NCI-H2029 treated with DMSO at 0.1 percent for 48 hours (cell line): ENCODE results near the gene RSF1.
A peak's percentile ranks its signal among the peaks of the same experiment; 100 is the strongest.
"Not testable (repeated sequence)": the region's sequence is repeated elsewhere in the genome, so short reads cannot be mapped to it uniquely, and the experiment has no call there.

Experiments
- DNase-seq: peaks from one replicate; lab custom pipeline; 2025; lab: John Stamatoyannopoulos, UW

Gene RSF1, protein sequence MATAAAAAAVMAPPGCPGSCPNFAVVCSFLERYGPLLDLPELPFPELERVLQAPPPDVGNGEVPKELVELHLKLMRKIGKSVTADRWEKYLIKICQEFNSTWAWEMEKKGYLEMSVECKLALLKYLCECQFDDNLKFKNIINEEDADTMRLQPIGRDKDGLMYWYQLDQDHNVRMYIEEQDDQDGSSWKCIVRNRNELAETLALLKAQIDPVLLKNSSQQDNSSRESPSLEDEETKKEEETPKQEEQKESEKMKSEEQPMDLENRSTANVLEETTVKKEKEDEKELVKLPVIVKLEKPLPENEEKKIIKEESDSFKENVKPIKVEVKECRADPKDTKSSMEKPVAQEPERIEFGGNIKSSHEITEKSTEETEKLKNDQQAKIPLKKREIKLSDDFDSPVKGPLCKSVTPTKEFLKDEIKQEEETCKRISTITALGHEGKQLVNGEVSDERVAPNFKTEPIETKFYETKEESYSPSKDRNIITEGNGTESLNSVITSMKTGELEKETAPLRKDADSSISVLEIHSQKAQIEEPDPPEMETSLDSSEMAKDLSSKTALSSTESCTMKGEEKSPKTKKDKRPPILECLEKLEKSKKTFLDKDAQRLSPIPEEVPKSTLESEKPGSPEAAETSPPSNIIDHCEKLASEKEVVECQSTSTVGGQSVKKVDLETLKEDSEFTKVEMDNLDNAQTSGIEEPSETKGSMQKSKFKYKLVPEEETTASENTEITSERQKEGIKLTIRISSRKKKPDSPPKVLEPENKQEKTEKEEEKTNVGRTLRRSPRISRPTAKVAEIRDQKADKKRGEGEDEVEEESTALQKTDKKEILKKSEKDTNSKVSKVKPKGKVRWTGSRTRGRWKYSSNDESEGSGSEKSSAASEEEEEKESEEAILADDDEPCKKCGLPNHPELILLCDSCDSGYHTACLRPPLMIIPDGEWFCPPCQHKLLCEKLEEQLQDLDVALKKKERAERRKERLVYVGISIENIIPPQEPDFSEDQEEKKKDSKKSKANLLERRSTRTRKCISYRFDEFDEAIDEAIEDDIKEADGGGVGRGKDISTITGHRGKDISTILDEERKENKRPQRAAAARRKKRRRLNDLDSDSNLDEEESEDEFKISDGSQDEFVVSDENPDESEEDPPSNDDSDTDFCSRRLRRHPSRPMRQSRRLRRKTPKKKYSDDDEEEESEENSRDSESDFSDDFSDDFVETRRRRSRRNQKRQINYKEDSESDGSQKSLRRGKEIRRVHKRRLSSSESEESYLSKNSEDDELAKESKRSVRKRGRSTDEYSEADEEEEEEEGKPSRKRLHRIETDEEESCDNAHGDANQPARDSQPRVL (N-terminal part only)

DNA sequence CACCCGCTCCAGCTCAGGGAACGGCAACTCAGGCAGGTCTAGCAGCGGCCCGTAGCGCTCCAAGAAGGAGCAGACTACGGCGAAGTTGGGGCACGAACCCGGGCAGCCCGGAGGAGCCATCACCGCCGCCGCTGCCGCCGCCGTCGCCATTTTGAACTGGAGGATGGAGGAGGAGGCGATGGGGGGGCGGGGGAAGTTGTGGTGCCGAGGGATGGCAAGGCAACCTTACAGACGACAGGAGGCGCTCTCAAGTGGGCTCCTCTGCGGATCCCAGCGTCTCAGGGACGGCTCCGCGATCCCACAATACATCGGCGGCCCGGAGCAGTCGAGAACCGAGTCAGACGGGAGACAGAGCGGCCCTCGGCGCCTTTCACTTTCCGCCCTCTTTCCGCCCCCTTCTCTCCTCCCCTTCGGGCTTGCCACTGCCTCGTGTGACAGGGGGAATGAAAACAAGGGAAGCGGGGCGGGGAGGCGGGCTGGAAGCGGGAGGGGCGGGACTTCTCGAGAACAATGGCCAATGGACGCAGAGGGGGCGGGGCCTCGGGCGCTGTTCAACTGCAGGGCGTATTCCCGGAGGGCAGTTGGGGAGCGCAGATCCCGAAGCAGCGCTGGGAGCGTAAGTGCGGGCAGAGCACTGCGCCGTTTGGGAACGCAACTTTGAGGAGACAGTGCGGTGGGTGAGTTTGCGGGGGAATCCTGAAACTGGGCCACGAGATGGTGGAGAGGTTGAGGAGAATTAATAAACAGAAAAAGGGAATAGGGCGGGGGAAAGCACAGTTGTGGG, at the start of gene RSF1, which contains the start of gene AAMDC:
TSS of gene RSF1 (minus strand) at position 158 of the 784 bp plus-strand sequence. CDS start at position 150, 8 bp downstream.
TSS of gene AAMDC (plus strand) at position 580 of the 784 bp plus-strand sequence. CDS start 21,353 bp downstream, outside the sequence.
- peak; percentile 93 for DNase-seq

DNA sequence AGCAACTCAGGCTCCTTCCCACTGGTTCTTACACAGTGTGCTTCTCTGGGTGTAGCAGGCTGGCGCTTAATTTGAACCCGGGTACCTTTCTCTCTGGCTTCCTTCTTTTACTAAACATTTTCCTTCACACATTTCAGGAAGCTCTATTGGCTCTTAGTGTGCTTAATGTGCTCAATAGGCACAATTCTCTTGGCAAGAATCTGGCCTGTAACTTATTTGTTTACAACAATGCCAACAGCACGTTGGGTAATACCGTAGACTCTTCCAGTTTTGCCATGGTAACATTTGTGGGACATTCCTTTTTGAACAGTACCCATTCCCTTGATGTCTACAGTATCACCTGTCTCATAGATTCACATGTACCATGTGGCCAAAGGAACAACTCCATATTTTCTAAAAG, 48.2 kb upstream of the RSF1 start:
- DNase-seq, result no peak

DNA sequence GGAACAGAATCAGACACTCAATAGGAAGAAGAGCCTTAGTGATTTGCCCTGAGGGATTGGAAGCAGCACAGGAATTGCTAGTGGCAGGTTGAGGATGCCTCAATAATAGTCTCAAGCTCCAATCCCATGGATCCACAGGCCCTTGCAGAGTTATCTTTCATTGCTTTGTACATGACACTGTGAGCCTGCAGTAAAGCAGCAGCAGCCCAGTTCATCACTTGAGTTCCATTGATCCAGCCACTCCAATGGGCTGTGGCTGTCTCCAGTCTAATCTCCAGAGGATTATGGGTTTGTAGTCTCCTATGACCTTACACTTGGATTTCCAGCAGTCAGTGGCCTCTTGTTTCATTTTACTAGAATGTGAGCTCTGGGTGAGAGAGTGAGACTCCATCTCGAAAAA, 45.8 kb upstream of the RSF1 start:
- no peak for DNase-seq

DNA sequence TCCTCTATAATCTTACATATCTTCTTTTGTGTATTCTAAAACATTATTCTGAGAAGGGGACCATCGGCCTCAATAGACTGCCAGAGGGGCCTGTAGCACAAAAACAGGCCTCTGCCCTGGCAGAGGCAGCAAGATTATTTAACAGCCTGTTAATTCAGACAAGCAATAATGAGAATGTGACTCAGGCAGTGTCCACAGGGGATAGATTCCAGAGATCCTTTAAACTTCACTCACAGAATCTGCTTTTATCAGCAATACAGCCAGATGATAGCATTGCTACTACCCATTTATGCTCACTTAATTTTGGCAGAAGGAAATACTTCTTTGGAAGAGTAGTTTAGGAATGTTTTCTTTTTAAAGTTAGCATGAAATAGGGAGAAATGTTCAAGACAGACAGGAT, 45.3 kb upstream of the RSF1 start:
- no peak for DNase-seq

DNA sequence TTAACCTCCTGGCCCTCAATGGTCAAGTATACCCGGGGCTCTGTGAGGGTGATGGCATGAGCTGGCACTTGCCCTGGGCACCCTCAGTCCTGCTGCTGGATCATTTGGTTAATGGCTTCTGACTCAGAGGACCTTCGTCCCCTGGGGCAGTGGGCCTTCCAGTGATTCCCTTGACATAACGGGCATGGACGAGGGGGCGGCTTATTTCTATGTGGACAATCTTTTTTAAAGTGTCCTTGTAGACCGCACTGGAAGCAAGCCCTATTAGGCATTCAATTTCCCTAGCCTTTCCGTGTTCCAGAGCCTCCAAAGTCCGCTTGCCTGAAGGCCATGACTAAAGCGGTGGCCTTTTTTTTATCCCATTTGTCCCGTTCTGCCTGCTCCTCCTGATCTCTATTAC, 40.9 kb upstream of the RSF1 start:
- DNase-seq, result not testable (repeated sequence)

DNA sequence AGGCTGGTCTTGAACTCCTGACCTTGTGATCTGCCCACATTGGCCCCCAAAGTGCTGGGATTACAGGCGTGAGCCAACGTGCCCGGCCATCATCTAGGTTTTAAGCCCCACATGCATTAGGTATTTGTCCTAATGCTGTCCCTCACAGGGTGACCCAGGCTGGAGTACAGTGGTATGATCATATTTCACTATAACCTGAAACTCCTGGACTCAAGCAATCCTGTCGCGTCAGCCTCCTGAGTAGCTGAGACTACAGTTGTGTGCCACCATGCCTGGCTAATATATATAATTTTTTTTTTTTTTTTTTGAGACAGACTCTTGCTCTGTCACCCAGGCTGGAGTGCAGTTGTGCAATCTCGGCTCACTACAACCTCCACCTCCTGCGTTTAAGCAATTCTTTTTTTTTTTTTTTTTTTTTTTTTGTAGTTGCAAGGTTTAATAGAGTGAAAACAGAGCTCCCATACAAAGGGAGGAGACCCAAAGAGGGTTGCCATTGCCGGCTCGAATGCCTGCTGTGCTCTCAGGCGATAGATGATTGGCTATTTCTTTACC, 37.5 kb upstream of the RSF1 start:
- DNase-seq, result not testable (repeated sequence)

DNA sequence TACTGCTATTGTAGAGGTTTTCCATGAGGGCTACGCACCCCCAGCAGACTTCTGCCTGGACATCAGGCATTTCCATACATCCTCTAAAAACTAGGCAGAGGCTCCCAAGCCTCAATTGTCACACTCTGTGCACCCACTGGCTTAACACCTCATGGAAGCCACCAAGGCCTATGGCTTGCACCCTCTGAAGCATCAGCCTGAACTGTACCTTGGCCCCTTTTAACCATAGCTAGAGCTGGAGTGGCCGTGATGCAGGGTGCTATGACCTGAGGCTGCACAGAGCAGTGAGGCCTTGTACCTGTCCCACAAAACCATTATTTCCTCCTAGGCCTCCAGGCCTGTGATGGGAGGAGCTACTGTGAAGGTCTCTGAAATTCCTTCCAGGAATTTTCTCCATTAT, 34.3 kb upstream of the RSF1 start:
- DNase-seq, result no peak

DNA sequence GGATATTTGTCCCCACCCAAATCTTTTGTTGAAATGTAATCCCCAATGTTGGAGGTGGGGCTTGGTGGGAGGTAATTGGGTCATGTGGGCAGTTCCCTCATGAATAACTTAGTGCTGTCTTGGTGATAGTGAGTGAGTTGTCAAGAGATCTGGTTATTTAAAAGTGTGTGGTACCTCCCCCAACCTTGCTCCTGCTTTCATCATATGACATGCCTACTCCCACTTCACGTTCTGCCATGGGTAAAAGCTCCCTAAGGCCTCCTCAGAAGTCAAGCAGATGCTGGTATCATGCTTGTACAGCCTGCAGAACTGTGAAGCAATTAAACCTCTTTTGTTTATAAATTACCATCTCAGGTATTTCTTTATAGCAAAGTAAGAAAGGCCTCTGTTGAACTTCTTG, 31.0 kb upstream of the RSF1 start:
- DNase-seq, result no peak

DNA sequence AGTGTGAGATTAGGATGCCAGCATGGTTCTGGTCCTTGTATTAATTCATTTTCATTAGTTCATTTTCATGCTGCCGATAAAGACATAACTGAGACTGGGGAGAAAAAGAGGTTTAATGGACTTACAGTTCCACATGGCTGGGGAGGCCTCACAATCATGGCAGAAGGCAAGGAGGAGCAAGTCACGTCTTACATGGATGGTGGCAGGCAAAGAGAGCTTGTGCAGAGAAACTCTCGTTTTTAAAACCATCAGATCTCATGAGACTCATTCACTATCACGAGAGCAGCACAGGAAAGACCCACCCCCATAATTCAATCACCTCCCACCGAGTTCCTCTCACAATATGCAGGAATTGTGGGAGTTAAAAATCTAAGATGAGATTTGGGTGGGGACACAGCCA, 23.2 kb upstream of the RSF1 start:
- not testable (repeated sequence) for DNase-seq

DNA sequence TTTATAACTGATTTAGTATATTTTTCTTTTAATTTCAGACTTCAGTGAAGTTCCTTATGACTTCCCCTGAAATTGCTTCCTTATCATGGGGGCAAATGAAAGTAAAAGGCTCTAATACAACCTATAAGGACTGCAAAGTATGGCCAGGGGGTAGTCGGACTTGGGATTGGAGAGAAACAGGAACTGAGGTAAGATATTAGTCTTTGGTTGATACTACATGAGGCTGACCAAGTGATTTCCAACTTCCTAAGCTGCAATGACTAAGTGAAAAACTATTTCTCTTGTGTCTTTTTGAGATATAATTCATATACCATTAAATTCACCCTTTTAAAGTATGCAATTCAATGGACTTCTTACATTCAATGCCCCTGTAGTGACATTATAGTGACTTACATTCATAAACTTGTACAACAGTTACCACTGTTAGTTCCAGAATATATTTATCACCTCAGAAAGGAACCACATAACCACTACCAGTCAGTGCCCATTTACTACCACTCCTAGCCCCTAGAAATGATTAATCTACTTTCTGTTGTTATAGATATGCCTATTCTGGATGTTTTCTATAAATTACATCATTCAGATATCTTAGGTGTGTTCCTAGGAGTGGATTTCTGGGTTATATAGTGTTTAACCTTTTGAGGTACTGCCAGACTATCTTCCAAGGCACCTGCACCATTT, 22.1 kb upstream of the RSF1 start:
- DNase-seq, result no peak

DNA sequence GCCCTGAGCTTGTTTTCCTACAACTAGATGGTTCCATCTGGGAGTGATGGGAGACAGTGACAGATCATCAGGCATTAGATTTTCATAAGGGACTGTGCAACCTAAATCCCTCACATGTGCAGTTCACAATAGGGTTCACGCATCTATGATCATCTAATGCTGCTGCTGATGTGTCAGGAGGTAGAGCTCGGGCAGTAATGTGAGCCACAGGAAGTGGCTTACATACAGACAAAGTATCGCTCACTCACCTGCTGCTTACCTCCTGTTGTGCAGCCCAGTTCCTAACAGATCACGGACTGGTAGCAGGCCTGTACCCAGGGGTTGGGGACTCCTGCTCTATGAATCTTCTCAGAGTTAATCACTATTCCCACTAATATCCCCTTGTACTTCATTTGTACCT, 12.8 kb upstream of the RSF1 start:
- no peak for DNase-seq

DNA sequence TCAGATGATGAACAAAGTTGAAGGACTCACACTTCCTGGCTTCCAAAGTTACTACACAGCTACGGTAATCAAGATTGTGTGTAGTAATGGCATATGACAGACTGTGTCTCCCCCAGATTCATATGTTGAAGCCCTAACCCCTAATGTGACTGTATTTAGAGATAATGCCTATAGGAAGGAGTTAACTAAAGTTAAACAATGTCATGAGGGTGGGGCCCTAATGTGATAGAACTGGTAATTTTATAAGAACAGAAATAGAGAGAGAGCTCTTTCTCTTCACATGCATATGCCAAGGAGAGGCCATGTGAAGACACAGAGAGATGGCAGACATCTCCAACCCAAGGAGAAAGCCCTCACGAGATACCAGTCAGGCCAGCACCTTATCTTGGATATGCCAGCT, 8.4 kb upstream of the RSF1 start:
- no peak for DNase-seq

DNA sequence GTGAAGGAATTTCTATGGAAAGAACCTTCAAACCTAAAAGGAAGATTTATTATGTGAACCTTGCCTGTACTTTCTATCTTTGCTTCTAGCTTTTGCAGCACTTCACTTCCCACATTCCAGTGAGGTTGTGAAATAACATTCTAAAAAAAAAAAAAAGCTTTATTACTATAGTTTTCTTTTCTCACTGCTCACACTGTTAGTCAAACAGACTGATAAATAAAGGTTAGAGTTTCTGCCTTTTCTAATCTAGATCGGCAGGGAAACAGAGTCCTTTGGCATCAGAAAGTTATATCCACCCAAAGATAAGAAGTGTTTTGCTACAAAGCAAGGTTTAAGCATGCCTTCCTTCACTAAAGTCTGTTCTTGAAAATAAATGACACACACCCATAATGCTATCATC, 3.3 kb upstream of the RSF1 start:
- DNase-seq, result no peak

DNA sequence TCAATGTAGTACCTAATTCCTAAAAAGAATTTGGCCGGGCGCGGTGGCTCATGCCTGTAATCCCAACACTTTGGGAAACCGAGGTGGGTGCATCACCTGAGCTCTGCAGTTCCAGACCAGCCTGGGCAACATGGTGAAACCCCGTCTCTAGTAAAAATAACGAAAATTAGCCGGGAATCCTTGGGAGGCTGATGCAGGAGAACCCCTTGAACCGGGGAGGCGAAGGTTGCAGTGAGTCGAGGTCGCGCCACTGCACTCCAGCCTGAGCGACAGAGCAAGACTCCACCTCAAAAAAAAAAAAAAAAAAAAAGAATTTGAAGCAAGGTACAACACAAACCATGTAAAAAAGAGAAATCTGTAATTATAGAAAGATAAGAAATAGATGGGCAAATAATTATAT, 1.6 kb upstream of the RSF1 start:
- not testable (repeated sequence) for DNase-seq

DNA sequence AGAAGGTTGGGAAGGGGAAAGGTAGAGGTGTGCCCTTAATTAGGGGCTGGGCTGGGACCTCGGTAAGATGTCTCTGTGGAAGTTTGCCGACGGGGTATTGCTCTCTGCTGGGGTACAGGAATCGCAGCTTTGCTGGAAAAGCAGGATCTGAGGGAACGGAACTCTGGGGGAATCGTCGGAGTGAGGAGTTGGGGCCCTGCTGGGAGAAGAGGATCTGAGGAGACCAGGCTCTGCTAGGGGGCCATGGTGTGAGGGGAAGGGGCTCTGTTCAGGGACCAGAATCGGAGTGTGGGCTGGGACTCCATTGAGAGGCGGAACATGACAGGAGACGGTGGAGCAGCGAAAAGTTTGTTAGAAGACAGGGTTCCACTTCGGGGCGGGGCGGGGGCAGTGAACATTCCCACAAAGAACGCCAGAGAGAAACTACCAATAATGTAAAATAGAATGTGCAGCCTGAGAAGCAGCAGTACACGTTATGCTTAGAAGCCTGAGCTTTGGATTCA, 878 bp upstream of the RSF1 start:
- peak; percentile 27 for DNase-seq

DNA sequence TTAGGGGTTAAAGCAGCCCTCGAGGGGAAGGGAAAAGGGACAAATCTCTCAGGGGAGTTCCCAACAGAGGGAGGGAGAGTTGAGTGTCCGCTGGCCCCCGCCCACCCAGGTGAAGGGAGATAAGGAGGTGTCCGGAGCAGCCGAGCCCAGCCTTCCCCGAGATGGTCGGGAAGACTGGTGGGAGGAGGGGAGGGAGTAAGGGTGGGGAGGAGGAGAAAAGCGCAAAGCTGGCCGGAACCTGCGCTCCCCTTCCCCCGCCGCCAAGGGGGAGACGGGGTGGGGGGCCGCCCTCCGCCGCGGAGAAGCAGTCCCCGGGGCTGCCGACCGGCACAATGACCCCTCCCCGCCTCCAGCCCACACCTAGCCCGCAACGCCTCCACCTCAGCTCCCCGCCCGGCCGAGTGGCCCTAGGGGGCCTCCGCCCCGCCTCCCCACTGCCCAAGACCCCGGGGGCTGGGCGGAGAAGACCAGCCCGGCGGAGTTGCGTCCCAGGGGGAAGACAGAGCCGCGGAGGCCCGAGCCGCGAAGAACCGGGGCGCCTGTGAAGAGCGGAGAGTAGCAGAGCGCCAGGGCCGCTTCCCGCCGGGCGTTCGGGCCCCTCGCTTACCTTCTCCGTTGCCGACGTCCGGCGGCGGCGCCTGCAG, 479 bp downstream of the RSF1 start:
- no peak for DNase-seq

DNA sequence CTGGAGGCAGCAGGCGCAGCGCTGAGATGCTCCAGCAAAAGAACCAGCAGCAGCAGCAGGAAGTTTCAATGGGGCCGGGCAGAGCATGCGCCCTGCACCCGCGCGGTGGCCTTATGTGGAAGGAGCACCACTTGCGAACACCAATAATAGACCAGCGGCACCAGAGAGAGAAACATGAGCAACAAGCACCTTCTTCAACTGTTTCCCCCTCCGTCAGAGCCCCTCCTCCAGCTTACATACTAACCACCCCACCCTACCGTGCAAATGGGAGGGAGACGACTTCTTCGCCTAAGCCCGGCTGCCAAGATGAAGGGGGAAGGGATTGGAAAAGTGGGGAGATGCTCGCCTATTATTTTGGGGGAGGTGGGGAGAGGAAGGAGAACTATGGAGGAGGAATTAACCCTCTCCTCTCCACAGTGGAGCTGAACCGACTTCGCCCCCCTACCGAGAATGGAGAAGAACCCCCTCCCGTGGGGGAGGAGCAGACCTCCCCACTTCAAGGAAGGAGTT, 1.1 kb downstream of the RSF1 start:
- peak; percentile 78 for DNase-seq

DNA sequence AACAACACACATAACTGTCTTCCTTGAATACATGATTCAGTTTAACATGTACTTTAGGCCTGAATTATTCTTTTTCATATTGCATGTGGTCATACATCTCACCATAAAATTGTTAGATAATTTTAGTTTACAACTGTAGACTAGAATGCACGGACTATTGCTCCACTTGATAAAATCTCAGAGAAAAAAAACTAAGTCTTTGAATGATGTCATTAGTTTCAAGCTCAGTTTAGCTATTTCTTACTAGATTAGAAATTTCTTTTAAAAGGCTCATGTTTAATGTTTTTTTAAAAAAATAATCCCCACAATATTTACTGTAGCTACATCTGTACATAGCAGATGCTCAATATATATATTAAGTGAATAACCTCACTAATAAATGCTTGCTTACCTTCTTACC, 5.1 kb downstream of the RSF1 start:
- no peak for DNase-seq

DNA sequence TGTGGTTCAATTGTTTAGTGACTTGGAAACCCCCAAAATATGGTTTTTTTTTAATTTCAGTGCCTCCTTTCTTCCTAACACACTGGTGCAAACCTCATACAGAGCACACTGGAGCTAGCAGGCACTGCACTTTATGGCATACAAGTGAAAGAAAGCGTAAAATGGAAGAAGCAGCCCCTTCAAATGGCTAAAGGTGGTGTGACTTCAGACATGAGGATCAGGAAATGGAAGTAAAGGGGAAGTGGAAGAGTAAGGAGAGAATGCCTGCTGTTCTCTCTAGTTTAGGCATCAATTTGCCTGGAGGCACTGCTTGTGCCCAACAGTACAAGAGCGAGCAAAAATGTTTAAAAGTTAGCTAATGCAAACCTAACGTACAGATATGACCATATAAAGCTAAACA, 5.7 kb downstream of the RSF1 start:
- DNase-seq, result no peak
